Testis (tissue), 2 donors: ENCODE results near the gene STON2.

Experiments
- POLR2A ChIP-seq: fragments of 450-650 bp; IDR thresholded peaks from one replicate; pipeline ENCODE4 v1.6.1; 2017; ENCODE audit warnings: antibody characterized with exemption, mild to moderate bottlenecking, moderate library complexity
- TF ChIP-seq, protein P1 (sequence below), 3 experiments: fragments of 450-650 bp in 2 of 3; fragments of 200-600 bp in 1 of 3; sonication (generic) in 1 of 3; IDR thresholded peaks; one replicate each; pipeline ENCODE4 v1.5.1; 2016 to 2019; ENCODE audit warnings: antibody characterized with exemption in 3 of 3, mild to moderate bottlenecking in 2 of 3, moderate library complexity in 1 of 3

DNA sequence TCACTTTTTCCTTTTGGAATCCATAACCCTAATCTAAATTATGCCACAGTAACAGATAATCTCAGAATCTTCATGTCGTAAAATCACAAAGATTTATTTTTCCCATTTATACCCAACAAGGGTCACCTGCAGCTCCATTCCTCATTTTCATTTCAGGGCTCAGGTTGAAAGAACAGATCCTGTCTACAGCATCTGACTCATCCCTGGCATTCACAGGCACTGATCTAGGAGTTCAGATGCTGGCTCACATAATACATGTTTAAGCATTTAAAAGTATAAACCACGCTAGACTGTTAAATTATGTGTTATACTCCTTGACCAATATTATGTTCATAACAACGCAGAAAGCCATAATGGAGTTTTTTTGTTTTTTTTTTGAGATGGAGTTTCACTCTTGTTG is 58.3 kb downstream of the STON2 start:
- TF ChIP-seq, protein P1, sequence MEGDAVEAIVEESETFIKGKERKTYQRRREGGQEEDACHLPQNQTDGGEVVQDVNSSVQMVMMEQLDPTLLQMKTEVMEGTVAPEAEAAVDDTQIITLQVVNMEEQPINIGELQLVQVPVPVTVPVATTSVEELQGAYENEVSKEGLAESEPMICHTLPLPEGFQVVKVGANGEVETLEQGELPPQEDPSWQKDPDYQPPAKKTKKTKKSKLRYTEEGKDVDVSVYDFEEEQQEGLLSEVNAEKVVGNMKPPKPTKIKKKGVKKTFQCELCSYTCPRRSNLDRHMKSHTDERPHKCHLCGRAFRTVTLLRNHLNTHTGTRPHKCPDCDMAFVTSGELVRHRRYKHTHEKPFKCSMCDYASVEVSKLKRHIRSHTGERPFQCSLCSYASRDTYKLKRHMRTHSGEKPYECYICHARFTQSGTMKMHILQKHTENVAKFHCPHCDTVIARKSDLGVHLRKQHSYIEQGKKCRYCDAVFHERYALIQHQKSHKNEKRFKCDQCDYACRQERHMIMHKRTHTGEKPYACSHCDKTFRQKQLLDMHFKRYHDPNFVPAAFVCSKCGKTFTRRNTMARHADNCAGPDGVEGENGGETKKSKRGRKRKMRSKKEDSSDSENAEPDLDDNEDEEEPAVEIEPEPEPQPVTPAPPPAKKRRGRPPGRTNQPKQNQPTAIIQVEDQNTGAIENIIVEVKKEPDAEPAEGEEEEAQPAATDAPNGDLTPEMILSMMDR (IDR thresholded peaks at IDR 0.05) = no peak
- no peak for TF ChIP-seq POLR2A
